Right lobe of liver (tissue), 6 donors: ENCODE measurements around the gene GTF2A1L. TPM values are rescaled to one million over a fixed set of nuclear protein-coding genes. Genes with fewer than 3 reads are reported as not detected.
"Not testable (repeated sequence)": the region's sequence is repeated elsewhere in the genome, so short reads cannot be mapped to it uniquely, and the experiment has no call there.

ENCODE experiments used
- ATAC-seq, 4 donors: fragments of 200-7000 bp; cut with Tn5 transposase; one replicate each; pipeline ENCODE4 v1.9.1; 2020; ENCODE audit warnings: mild to moderate bottlenecking in 4 of 4, moderate library complexity in 4 of 4
- DNase-seq, 3 donors: peaks; one replicate each; pipeline ENCODE4 v3.0.0-alpha.2; 2020
- H3K27ac ChIP-seq, 3 donors: fragments of 200-600 bp; one replicate each; pipeline ENCODE4 v1.8.0; 2022
- H3K27me3 ChIP-seq, 2 donors: fragments of 200-600 bp; one replicate each; pipeline ENCODE4 v1.8.0; 2022
- H3K36me3 ChIP-seq, 4 donors: fragments of 200-600 bp; sonication (generic) in 1 of 4; one replicate each; pipeline versions ENCODE4 v1.5.1 to v1.8.0; 2017 to 2022; ENCODE audit warnings: control low read depth in 1 of 4
- H3K4me1 ChIP-seq, 4 donors: fragments of 200-600 bp; sonication (generic) in 1 of 4; one replicate each; pipeline versions ENCODE4 v1.5.1 to v1.8.0; 2017 to 2022; ENCODE audit warnings: control low read depth in 1 of 4
- H3K4me3 ChIP-seq, 3 donors: fragments of 200-600 bp; one replicate each; pipeline ENCODE4 v1.8.0; 2022
- H3K9me3 ChIP-seq, 4 donors: fragments of 200-600 bp; sonication (generic) in 1 of 4; one replicate each; pipeline versions ENCODE4 v1.5.1 to v1.8.0; 2017 to 2022; ENCODE audit warnings: control low read depth in 1 of 4
- CTCF ChIP-seq, 4 donors: fragments of 200-600 bp in 3 of 4; fragments of 450-650 bp in 1 of 4; IDR thresholded peaks; one replicate each; pipeline versions ENCODE4 v1.5.1 to v1.8.0; 2016 to 2022; ENCODE audit warnings: antibody characterized with exemption in 4 of 4, mild to moderate bottlenecking in 2 of 4
- POLR2A ChIP-seq: fragments of 450-650 bp; IDR thresholded peaks from one replicate; pipeline ENCODE4 v1.6.1; 2017; ENCODE audit warnings: antibody characterized with exemption, mild to moderate bottlenecking
- WGBS: methylation state at CpG from one replicate; pipeline ENCODE4 v1.1.6; 2018; ENCODE audit warnings: low coverage, low lambda C conversion rate; ENCODE audit not compliant: insufficient coverage; ENCODE audit errors: missing lambda C conversion rate; 5-methylcytosine and 5-hydroxymethylcytosine counted together
- intact Hi-C, 2 donors: fragments of 100-400 bp; cut with DNase I; formaldehyde crosslinking; loops; one replicate each; pipeline versions ENCODE4 v1.11.2 to v1.14.1; 2022
- total RNA-seq, 6 experiments: library from RNA; depleted of rRNA in 2 of 6; stranded (reverse); fragments of >200 nt in 2 of 6; fragmentation: NEBNext Ultra II Directional in 3 of 6; extraction: Animal tissue kit (Norgen Biotek cat#: 25700) in 3 of 6; gene quantifications; one replicate each; pipeline versions ENCODE4 v1.1.0 to v1.2.4, GENCODE V29; 2016 to 2023
- donor health status: DM: no; HTN: yes; CAD: no.
- donor health status: DM: no; HTN: no; CAD: no.
- donor health status: DM: no; HTN: no; CAD: no.
- donor health status: DM: no; HTN: yes; CAD: no.
- donor health status: DM: no; HTN: yes; CAD: no.

Gene GTF2A1L
- total RNA-seq, 6 experiments from 2014 or later, result 0.58 to 0.66 TPM; not detected in 4

GRCh38 chr2:48693645-48694044 is 76.0 kb downstream of the GTF2A1L start:
- 50% methylated on average over 3 of the region's 3 CpGs for WGBS

GRCh38 chr2:48694149-48694548 is 76.5 kb downstream of the GTF2A1L start:
- intact Hi-C loops, result no loop called here
- DNase-seq, result no peak

More at GRCh38 chr2:48693645-48694044, 76.0 kb downstream of the GTF2A1L start:
- no peak for TF ChIP-seq CTCF (IDR thresholded peaks at IDR 0.05)
- TF ChIP-seq POLR2A, result no peak
- H3K36me3 ChIP-seq, result no peaks in the 10 kb centered on the region
- H3K9me3 ChIP-seq, result no peaks in the 10 kb centered on the region
- intact Hi-C loops, result no loop called here
- DNase-seq, result no peak
- H3K27ac ChIP-seq, result no peak overlapping the region
- no peaks in the 10 kb centered on the region for H3K4me1 ChIP-seq
- no peaks in the 10 kb centered on the region for H3K27me3 ChIP-seq
- ATAC-seq, result no peak
- no peak overlapping the region for H3K4me3 ChIP-seq

GRCh38 chr2:48695991-48696390 is 78.3 kb downstream of the GTF2A1L start:
- TF ChIP-seq POLR2A (no peak), CTCF (IDR thresholded peaks at IDR 0.05) (no peak)
- Histone ChIP-seq H3K36me3 (no peaks in the 10 kb centered on the region), H3K27ac (no peak overlapping the region), H3K9me3 (no peaks in the 10 kb centered on the region), H3K4me3 (no peak overlapping the region), H3K4me1 (no peaks in the 10 kb centered on the region), H3K27me3 (no peaks in the 10 kb centered on the region)
- ATAC-seq (no peak), DNase-seq (no peak)
- intact Hi-C loops, result no loop called here

More at GRCh38 chr2:48694149-48694548, 76.5 kb downstream of the GTF2A1L start:
- no peak for ATAC-seq
- Histone ChIP-seq H3K27ac (no peak overlapping the region), H3K9me3 (no peaks in the 10 kb centered on the region), H3K36me3 (no peaks in the 10 kb centered on the region), H3K27me3 (no peaks in the 10 kb centered on the region), H3K4me1 (no peaks in the 10 kb centered on the region), H3K4me3 (no peak overlapping the region)
- no peak for TF ChIP-seq POLR2A
- no peak for TF ChIP-seq CTCF (IDR thresholded peaks at IDR 0.05)
- 29% methylated on average over 3 of the region's 3 CpGs for WGBS

- intact Hi-C loops, result no loop called here
- no peaks in the 10 kb centered on the region for H3K27me3 ChIP-seq
- H3K4me1 ChIP-seq, result no peaks in the 10 kb centered on the region
- no peaks in the 10 kb centered on the region for H3K9me3 ChIP-seq
- no peak for DNase-seq
- H3K27ac ChIP-seq, result no peak overlapping the region
- TF ChIP-seq POLR2A, result no peak
- no peaks in the 10 kb centered on the region for H3K36me3 ChIP-seq
- no peak overlapping the region for H3K4me3 ChIP-seq
- whole genome bisulfite sequencing, result 33% methylated on average over 1 of the region's 1 CpG
- ATAC-seq, result no peak
Measured at GRCh38 chr2:48696881-48697280, 79.2 kb downstream of the GTF2A1L start.

GRCh38 chr2:48699348-48699930 is 81.8 kb downstream of the GTF2A1L start:
- WGBS, result 55% methylated on average over 2 of the region's 2 CpGs
- Histone ChIP-seq H3K9me3 (no peaks in the 10 kb centered on the region), H3K27me3 (no peaks in the 10 kb centered on the region), H3K27ac (no peak overlapping the region), H3K4me3 (no peak overlapping the region), H3K36me3 (no peaks in the 10 kb centered on the region), H3K4me1 (no peaks in the 10 kb centered on the region)
- intact Hi-C loops, result no loop called here
- ATAC-seq, result no peak
- DNase-seq, result no peak
- TF ChIP-seq CTCF (IDR thresholded peaks at IDR 0.05) (no peak), POLR2A (no peak)

GRCh38 chr2:48703621-48704020 is 86.0 kb downstream of the GTF2A1L start:
- H3K27me3 ChIP-seq, H3K9me3 ChIP-seq, H3K27ac ChIP-seq, H3K4me1 ChIP-seq, ATAC-seq, H3K36me3 ChIP-seq, DNase-seq, intact Hi-C loops, H3K4me3 ChIP-seq: not testable (repeated sequence)
- WGBS, result 61% methylated on average over 6 of the region's 6 CpGs
